Endodermal cell (in vitro differentiated cells): ENCODE data around the gene EEF1E1. TPM values are rescaled to one million over a fixed set of nuclear protein-coding genes. Genes with fewer than 3 reads are reported as not detected.

Experiments
- DNase-seq: peaks from one replicate; pipeline ENCODE4 v3.0.0-alpha.2; 2017
- H3K27ac ChIP-seq: 2 replicates; pipeline ENCODE4 v1.5.1; 2013; ENCODE audit warnings: mild to moderate bottlenecking, low read depth, low read length, moderate library complexity
- H3K27me3 ChIP-seq: 2 replicates; pipeline ENCODE4 v1.6.1; 2013; ENCODE audit warnings: mild to moderate bottlenecking, low read length, moderate library complexity; ENCODE audit not compliant: insufficient read depth, control insufficient read depth, poor library complexity, severe bottlenecking
- H3K36me3 ChIP-seq: 2 replicates; pipeline ENCODE4 v1.7.0; 2013; ENCODE audit warnings: mild to moderate bottlenecking, low read length, moderate library complexity; ENCODE audit not compliant: control insufficient read depth, insufficient read depth
- H3K4me1 ChIP-seq: one replicate; pipeline ENCODE4 v1.7.0; 2013; ENCODE audit warnings: low read length; ENCODE audit not compliant: control insufficient read depth, insufficient read depth
- H3K4me3 ChIP-seq: 2 replicates; pipeline ENCODE4 v1.5.1; 2013; ENCODE audit warnings: mild to moderate bottlenecking, low read length, moderate library complexity
- H3K9ac ChIP-seq: 2 replicates; pipeline ENCODE4 v1.6.1; 2013; ENCODE audit warnings: mild to moderate bottlenecking, low read length, moderate library complexity; ENCODE audit not compliant: poor library complexity, severe bottlenecking; ENCODE audit errors: extremely low read depth
- H3K9me3 ChIP-seq: 2 replicates; pipeline ENCODE4 v1.6.1; 2013; ENCODE audit warnings: mild to moderate bottlenecking, low read length, moderate library complexity; ENCODE audit not compliant: control insufficient read depth
- H3K27ac Mint-ChIP-seq: 2 replicates; pipeline ENCODE4 v1.8.0; 2020; ENCODE audit warnings: mixed read lengths
- H3K27me3 Mint-ChIP-seq: 2 replicates; pipeline ENCODE4 v1.8.0; 2021; ENCODE audit warnings: mild to moderate bottlenecking, mixed read lengths; ENCODE audit not compliant: insufficient read depth
- H3K36me3 Mint-ChIP-seq: 2 replicates; pipeline ENCODE4 v1.8.0; 2020; ENCODE audit warnings: low read depth, mixed read lengths
- H3K4me1 Mint-ChIP-seq: 2 replicates; pipeline ENCODE4 v1.8.0; 2020; ENCODE audit warnings: mixed read lengths
- H3K4me3 Mint-ChIP-seq: 2 replicates; pipeline ENCODE4 v1.8.0; 2020; ENCODE audit warnings: mild to moderate bottlenecking, moderate library complexity, mixed read lengths
- H3K9me3 Mint-ChIP-seq: 2 replicates; pipeline ENCODE4 v1.8.0; 2020; ENCODE audit warnings: mild to moderate bottlenecking, mixed read lengths
- CTCF ChIP-seq: fragments of 200-600 bp; sonication (generic); conservative IDR thresholded peaks from 2 replicates; pipeline ENCODE4 v1.5.0; 2021; ENCODE audit warnings: antibody characterized with exemption, mild to moderate bottlenecking
- WGBS, 2 experiments: methylation state at CpG; one replicate each; pipeline versions ENCODE4 v1.1.5 to v1.1.7; 2013; ENCODE audit warnings: missing lambda C conversion rate in 2 of 2, mixed read lengths in 1 of 2; ENCODE audit not compliant: insufficient coverage in 1 of 2, insufficient read length in 1 of 2; 5-methylcytosine and 5-hydroxymethylcytosine counted together
- total RNA-seq, 2 donors: library from RNA; stranded (reverse); fragmentation: NEBNext Ultra II Directional in 1 of 2; extraction: Animal tissue kit (Norgen Biotek cat#: 25700) in 1 of 2; gene quantifications; 2 replicates in 1 of 2; 3 replicates in 1 of 2; pipeline ENCODE4 v1.2.1, GENCODE V29; 2021

Gene EEF1E1
- total RNA-seq, 2 donors from 2014 or later, result 41.5 to 46.6 TPM

- TF ChIP-seq CTCF, result no peak
- no peaks in the 10 kb centered on the region for H3K36me3 Mint-ChIP-seq
- no peaks in the 10 kb centered on the region for H3K27me3 Mint-ChIP-seq
- peaks cover 7% of the 10 kb centered on the region for H3K4me1 Mint-ChIP-seq
- Histone ChIP-seq H3K27me3 (no peaks in the 10 kb centered on the region), H3K9ac (no peak overlapping the region), H3K36me3 (no peaks in the 10 kb centered on the region), H3K27ac (no peak overlapping the region), H3K4me3 (no peak overlapping the region), H3K9me3 (no peaks in the 10 kb centered on the region), H3K4me1 (peaks cover 6% of the 10 kb centered on the region)
- H3K9me3 Mint-ChIP-seq, result no peaks in the 10 kb centered on the region
- no peak overlapping the region for H3K27ac Mint-ChIP-seq
- no peak overlapping the region for H3K4me3 Mint-ChIP-seq
- DNase-seq, result no peak
- WGBS, 2 experiments, result 82 to 87% methylated on average over 3 to 4 of the region's 4 CpGs
Observed at GRCh38 chr6:8069151-8069550, 33.2 kb downstream of the EEF1E1 start.

GRCh38 chr6:8066108-8066507 lies 36.2 kb downstream of the EEF1E1 start:
- peak; percentile 50 for DNase-seq
- H3K4me1 Mint-ChIP-seq, result peaks cover 11% of the 10 kb centered on the region
- H3K27ac Mint-ChIP-seq, result no peak overlapping the region
- no peaks in the 10 kb centered on the region for H3K9me3 ChIP-seq
- no peak overlapping the region for H3K27ac ChIP-seq
- WGBS, 2 experiments, result 89 to 96% methylated on average over 4 of the region's 4 CpGs
- H3K36me3 Mint-ChIP-seq, result peaks cover 3% of the 10 kb centered on the region
- no peaks in the 10 kb centered on the region for H3K9me3 Mint-ChIP-seq
- no peak overlapping the region for H3K4me3 Mint-ChIP-seq
- H3K9ac ChIP-seq, result no peak overlapping the region
- H3K4me1 ChIP-seq, result peaks cover 6% of the 10 kb centered on the region
- no peaks in the 10 kb centered on the region for H3K27me3 Mint-ChIP-seq
- peaks cover 11% of the 10 kb centered on the region for H3K36me3 ChIP-seq
- H3K27me3 ChIP-seq, result no peaks in the 10 kb centered on the region
- no peak overlapping the region for H3K4me3 ChIP-seq
- peak; percentile 60 for TF ChIP-seq CTCF

- H3K27me3 ChIP-seq, result no peaks in the 10 kb centered on the region
- Mint-ChIP-seq H3K4me1 (peaks cover 11% of the 10 kb centered on the region), H3K9me3 (no peaks in the 10 kb centered on the region), H3K27ac (no peak overlapping the region), H3K27me3 (no peaks in the 10 kb centered on the region), H3K36me3 (peaks cover 3% of the 10 kb centered on the region), H3K4me3 (no peak overlapping the region)
- peaks cover 11% of the 10 kb centered on the region for H3K36me3 ChIP-seq
- peaks cover 6% of the 10 kb centered on the region for H3K4me1 ChIP-seq
- no peak overlapping the region for H3K4me3 ChIP-seq
- H3K27ac ChIP-seq, result no peak overlapping the region
- no peaks in the 10 kb centered on the region for H3K9me3 ChIP-seq
- no peak overlapping the region for H3K9ac ChIP-seq
- TF ChIP-seq CTCF, result no peak
- DNase-seq, result no peak
- 94% methylated on average over 4 of the region's 4 CpGs for WGBS, 2 experiments
Observed at GRCh38 chr6:8065519-8065911, 36.8 kb downstream of the EEF1E1 start.
